Left colon (tissue), 2 donors: Measurements from ENCODE around the gene MYPN. TPM values are rescaled to one million over a fixed set of nuclear protein-coding genes. Genes with fewer than 3 reads are reported as not detected.
A peak's percentile ranks its signal among the peaks of the same experiment; 100 is the strongest.
"Not testable (repeated sequence)": the region's sequence is repeated elsewhere in the genome, so short reads cannot be mapped to it uniquely, and the experiment has no call there.

Source experiments
- ATAC-seq: fragments of 200-7000 bp; cut with Tn5 transposase; one replicate; pipeline ENCODE4 v1.9.1; 2020; ENCODE audit warnings: mild to moderate bottlenecking, moderate library complexity
- DNase-seq, 2 donors: peaks; one replicate each; pipeline ENCODE4 v3.0.0-alpha.2; 2020
- intact Hi-C, 2 donors: fragments of 100-400 bp; cut with DNase I in 1 of 2; cut with micrococcal nuclease in 1 of 2; formaldehyde crosslinking; loops; one replicate each; pipeline versions ENCODE4 v1.11.2 to v1.14.0; 2022; cut with DNase I, micrococcal nuclease
- long read RNA-seq: library from polyadenylated mRNA; unstranded; transcript quantifications from one replicate; pipeline ENCODE4 v2.0.0, GENCODE V29; 2021
- total RNA-seq, 2 donors: library from RNA; stranded (reverse); fragmentation: NEBNext Ultra II Directional; extraction: Animal tissue kit (Norgen Biotek cat#: 25700); gene quantifications; one replicate each; pipeline ENCODE4 v1.2.1, GENCODE V29; 2021
- donor health status: DM: no; HTN: no; CAD: no.
- donor health status: DM: yes; HTN: yes; CAD: no.

The MYPN gene
- 1 to 10 TPM in 1 of 2 donors, under 1 TPM in 1; 0.12 to 2.1 TPM for total RNA-seq
- long read RNA-seq, result 0 reads

- intact Hi-C loops, result no loop called here
- ATAC-seq (no peak), DNase-seq (no peak)
Observed at GRCh38 chr10:68109331-68109730, at the start of gene MYPN. Gene MYPN, plus strand, starts transcription at chr10:68109488. Its CDS starts 11,951 bp downstream, at chr10:68121439.

GRCh38 chr10:68067029-68067428, 42.3 kb upstream of the MYPN start:
- DNase-seq, result no peak
- no peak for ATAC-seq
- intact Hi-C loops, result loop anchor here in 1 of 2 donors (10.0 kb wide), 1 partner anchor 202 kb away; no protein-coding TSS in a partner anchor

GRCh38 chr10:68067508-68067907, 41.8 kb upstream of the MYPN start:
- intact Hi-C loops, result loop anchor here in 1 of 2 donors (10.0 kb wide), 1 partner anchor 203 kb away; no protein-coding TSS in a partner anchor
- ATAC-seq (no peak), DNase-seq (no peak)

- intact Hi-C loops, result no loop called here
- ATAC-seq (no peak), DNase-seq (no peak)
Observed at GRCh38 chr10:68073631-68074030, 35.7 kb upstream of the MYPN start.

- intact Hi-C loops, result no loop called here
- ATAC-seq (peak; percentile 58), DNase-seq (no peak)
Observed at GRCh38 chr10:68074031-68074774, 35.1 kb upstream of the MYPN start.

GRCh38 chr10:68074775-68075549, 34.3 kb upstream of the MYPN start, which contains the start of gene HERC4:
Gene HERC4, minus strand, starts transcription at chr10:68075283. Its CDS starts 2,175 bp downstream, at chr10:68073108.
- DNase-seq, result peak; percentile 95 to 96
- intact Hi-C loops, result no loop called here
- peak; percentile 94 for ATAC-seq

- DNase-seq, result no peak
- ATAC-seq, result no peak
- intact Hi-C loops, result no loop called here
Observed at GRCh38 chr10:68075550-68076004, 33.7 kb upstream of the MYPN start.

GRCh38 chr10:68076081-68076480, 33.2 kb upstream of the MYPN start:
- DNase-seq, ATAC-seq, intact Hi-C loops: not testable (repeated sequence)

GRCh38 chr10:68077026-68077425, 32.3 kb upstream of the MYPN start:
- intact Hi-C loops, result no loop called here
- no peak for DNase-seq
- no peak for ATAC-seq

GRCh38 chr10:68079434-68079833, 29.9 kb upstream of the MYPN start:
- ATAC-seq (no peak), DNase-seq (no peak)
- intact Hi-C loops, result no loop called here

- intact Hi-C loops, result no loop called here
- ATAC-seq, result no peak
- DNase-seq, result no peak
Observed at GRCh38 chr10:68080853-68081431, 28.3 kb upstream of the MYPN start.

GRCh38 chr10:68081916-68082315, 27.4 kb upstream of the MYPN start:
- DNase-seq (no peak), ATAC-seq (no peak)
- intact Hi-C loops, result no loop called here

- DNase-seq (no peak), ATAC-seq (peak; percentile 60)
- intact Hi-C loops, result no loop called here
Observed at GRCh38 chr10:68082872-68083271, 26.4 kb upstream of the MYPN start.

GRCh38 chr10:68083953-68084352, 25.3 kb upstream of the MYPN start:
- intact Hi-C loops, result no loop called here
- ATAC-seq (no peak), DNase-seq (no peak)

GRCh38 chr10:68084469-68084868, 24.8 kb upstream of the MYPN start:
- no peak for ATAC-seq
- no peak for DNase-seq
- intact Hi-C loops, result no loop called here

- no peak for ATAC-seq
- intact Hi-C loops, result no loop called here
- no peak for DNase-seq
Observed at GRCh38 chr10:68086011-68086410, 23.3 kb upstream of the MYPN start.

GRCh38 chr10:68086910-68087684, 22.2 kb upstream of the MYPN start:
- intact Hi-C loops, result no loop called here
- ATAC-seq (no peak), DNase-seq (no peak)

GRCh38 chr10:68087685-68088401, 21.4 kb upstream of the MYPN start:
- intact Hi-C loops, result no loop called here
- ATAC-seq (no peak), DNase-seq (no peak)
